Stimulated activated CD8-positive, alpha-beta memory T cell treated with anti-CD3 and anti-CD28 coated beads, Interleukin-12 subunit alpha, Interleukin-12 subunit beta, amount 100 ng/mL, for 1 hour (primary cell): ENCODE results near the gene OSM.
"Not testable (repeated sequence)": the region's sequence is repeated elsewhere in the genome, so short reads cannot be mapped to it uniquely, and the experiment has no call there.

Experiments used
- DNase-seq: peaks from one replicate; pipeline ENCODE4 v3.0.0-alpha.2; 2020; ENCODE audit warnings: low read depth

Gene OSM

DNA sequence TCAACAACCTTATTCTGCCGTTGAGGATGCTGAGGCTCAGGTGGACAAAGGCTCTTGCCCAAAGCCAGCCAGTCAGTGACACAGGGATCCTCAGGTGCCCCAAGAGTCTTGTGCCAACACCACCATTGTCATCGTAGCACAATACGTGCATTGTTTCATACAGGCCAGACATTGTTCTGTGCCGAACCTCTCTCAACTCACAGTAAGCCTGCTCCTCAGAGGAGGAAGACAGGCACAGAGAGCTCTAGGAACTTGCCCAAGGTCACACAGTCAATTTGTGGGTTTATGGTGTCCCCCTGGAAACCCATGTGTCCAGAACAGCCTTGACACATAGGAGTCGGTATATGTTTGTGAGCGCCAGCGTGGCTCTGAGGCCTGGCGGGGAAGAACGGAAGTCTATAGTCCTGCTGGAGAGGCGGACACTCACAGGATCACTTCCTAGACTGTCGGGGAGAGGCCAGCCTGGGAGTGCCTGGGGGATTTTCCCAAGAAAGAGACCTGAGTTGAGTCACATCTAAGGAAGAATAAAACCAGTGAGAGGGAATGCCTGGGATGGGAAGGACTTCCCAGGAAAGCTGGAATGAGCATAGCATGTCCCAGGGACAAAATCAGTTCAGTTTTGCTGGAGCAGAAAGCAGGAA is 40.3 kb downstream of the OSM start:
- DNase-seq = no peak

DNA sequence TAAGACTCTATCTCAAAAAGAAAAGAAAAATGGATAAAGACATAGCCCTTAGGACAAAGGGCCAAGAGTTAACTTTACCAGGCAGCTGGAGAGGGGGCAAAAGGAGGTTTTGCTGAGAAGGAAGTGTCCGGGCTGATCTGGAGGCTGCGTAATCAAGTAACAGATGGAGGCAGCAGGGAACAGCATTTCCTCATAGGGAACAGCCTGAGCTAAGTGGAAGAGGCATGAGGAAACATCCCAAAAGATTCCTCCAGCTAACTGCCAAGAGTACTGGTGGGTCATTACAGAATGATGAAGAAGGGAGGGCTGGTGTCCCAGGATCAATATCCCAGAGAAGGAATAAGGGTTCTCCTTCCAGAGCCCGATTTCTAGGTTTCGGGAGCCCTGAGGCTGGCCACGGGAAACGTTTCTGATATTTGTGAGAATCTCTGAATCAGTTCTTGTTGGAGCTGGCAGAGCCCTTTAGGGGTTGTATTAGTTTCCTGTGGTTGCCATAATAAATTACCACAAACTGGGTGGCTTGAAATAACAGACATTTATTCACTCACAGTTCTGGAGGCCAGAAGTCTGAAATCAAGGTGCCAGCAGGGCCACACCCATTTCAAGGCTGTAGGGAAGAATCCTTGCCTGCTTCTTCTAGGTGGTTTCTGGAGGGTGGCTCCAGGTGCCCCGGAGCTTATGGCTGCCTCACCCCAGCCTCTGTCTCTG is 41.3 kb downstream of the OSM start:
- DNase-seq = no peak

DNA sequence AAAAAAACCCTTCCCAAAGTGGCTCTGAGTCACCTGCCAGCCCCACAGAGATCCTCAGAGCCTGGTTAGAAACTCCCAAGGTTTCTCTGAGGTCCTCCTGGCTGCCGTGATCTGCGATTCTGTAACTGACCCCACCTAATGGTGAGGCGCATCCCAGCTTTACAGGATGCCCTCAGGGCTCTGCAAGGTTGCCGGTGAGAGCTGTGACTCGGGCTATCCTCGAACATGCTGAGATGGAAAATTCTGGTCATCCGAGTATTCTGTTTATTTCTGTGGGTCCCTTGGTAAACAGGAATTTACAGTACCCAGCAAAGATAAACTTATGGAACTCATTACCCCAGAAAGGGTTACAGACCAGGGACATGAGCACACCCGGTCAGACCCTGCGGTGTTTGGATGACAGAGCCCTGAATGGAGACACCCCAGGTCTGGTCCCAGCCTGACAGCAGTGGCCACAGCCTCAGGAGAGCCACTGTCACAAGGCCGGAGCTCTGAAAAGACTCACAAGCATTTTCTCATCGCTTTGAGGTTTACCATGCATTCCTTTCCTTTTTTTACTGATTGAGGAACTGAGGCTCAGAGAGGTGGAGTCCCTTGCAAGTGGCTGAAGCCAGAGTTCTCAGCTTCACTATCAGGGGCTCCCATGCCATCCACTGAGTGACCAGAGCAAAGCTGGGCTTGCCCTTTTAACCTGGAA is 42.3 kb downstream of the OSM start:
- DNase-seq = no peak

DNA sequence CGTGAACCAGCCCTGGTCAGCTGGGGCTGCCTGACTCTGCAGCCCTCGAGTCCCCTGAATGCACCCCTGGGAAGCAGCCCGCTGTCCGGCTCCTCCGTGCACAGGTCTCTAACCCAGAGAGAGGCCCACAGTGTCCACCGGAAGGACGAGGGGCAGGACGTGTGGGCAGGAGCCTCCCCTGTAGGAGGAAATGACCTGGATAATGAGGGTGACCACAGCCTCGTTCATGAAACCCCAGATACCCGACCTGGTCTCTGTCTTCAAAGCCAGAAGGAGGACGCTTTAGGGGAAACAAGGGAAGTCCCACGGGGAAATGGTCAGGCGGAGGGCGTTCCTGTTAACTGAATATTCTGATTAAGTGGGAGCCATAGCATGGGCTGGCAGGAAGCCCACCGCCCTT is 43.3 kb downstream of the OSM start:
- DNase-seq = no peak

DNA sequence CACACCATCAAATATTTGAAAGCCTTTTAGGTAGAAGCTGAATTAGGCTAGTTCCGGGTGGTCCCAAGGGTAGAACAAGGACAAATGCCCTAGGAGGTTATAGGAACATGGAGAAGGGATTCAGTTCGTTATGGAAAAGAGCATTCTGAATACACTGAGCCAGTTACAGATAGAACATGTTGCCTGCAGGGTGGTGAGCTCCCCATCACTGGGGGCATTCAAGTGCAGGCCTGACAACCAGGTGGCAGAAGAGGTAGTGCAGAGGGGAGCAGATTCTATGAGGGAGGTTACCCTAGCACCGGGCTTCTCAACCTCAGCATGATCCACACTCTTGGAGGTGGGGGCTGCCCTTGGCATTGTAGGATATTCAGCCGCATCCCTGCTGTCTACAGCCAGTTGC is 44.3 kb downstream of the OSM start:
- DNase-seq = no peak

DNA sequence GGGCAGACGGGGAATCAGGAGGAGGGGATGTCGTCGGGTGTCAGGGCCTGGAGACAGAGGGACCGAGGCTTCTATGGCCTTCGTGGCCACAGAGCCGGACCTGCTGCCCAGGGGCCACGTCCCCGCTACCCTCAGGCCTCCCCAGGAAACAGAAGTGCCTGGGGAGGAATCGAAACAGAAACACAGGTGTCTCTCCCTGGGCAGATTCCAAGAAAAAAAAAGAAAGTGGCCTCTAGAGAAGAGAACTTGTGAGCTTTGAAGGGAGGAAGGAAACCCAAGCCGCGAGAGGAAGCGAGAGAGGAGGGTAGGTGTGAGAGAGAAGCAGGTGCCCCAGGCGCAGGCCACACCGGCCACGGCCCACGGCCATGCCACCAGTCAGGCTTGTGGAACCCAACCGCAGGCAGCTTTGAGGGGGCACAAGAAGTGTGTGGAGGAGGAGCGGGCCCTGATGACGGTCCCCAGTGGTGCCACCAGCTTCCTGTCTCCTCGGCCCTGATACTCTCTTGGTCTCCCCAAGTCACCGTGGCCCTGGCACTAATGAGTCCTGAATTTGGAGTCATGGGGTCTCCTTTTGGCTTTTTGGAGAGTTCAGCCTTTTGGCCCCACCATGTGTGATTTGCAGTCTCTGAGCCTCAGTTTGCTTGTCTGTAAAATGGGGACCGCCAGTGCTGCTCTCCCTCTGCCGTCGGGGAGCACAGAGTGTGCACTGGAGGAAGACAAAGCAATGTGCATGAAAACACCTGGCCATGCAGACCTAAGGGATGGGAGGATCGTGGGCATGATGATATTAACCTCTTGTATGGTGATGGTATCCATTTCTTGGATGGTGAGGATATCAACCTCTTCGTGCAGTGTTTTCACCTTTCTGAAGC is 45.3 kb downstream of the OSM start:
- peak; percentile 37 for DNase-seq

DNA sequence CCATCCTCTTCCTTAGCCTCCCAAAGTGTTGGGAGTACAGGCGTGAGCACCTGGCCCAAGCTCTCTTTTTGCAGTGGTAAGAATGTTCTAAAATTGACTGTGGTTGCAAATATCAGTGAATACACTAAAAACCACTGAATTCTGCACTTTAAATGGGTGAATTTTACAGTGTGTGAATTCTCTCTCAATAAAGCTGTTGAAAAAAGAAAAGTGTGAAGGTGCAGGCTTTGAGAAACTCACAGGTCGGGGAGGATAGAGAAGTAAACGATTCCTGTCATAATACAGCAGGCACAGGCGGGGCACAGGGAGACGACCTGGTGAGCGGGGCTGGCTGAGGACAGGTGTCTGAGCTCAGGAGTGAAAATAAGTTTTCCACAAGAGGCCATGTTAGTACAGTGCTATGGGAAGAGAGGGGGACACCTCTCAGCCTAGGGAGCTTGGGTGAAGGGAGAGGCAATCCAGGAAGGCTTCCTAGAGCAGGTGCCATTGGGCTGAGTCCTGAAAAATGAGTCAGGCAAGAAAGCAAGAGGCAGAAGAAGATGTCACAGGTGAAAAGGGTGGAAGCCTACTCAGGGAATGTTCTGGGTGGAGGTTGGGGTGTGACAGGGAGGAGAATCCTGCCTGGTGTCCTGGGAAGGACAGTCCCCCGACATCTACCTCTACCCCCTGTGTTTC is 46.2 kb downstream of the OSM start:
- no peak for DNase-seq

DNA sequence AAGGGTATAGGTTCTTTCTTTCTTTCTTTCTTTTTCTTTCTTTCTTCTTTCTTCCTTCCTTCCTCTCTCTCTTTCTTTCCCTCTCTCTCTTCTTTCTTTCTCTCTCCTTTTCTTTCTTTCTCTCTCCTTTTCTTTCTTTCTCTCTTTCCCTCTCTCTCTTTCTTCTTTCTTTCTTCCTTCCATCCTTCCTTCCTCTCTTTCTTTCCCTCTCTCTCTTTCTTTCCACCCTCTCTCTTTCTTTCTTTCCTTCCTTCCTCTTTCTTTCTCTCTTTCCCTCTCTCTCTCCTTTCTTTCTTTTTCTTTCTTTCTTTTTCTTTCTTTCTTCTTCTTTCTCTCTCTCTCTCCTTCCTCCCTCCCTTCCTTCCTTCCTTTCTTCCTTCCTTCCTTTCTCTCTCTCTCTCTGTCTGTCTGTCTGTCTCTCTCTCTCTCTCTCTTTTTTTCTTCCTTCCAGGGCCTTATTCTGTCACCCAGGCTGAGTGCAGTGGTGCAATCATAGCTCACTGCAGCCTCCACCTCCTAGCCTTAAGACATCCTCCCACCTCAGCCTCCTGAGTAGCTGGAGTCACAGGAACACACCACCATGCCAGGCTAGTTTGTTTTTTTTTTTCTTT is 46.9 kb downstream of the OSM start:
- no peak for DNase-seq

DNA sequence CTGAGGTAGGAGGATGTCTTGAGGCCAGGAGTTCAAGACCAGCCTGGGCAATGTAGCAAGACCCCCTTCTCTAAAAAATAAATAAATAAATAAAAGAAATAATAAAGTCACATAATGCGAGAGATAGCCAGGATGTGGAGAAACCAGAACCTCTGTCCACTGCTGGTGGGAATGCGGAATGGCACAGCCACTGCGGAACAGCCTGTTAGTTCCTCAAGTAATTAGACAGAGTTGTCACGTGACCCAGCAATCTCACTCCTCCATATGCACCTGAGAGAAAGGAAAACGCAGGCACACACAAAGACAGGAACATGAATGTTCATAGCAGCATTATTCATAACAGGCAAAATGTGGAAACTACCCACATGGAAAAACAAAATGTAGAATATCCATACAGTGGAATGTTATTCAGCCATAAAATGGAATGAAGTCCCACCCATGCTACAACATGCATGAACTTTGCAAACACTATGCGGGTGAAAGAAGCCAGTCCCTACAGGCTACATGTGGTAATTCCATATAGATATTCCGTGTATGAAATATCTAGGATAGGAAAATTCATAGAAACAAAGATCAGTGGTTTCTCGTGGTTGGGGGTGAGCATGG is 47.5 kb downstream of the OSM start:
- DNase-seq = no peak

DNA sequence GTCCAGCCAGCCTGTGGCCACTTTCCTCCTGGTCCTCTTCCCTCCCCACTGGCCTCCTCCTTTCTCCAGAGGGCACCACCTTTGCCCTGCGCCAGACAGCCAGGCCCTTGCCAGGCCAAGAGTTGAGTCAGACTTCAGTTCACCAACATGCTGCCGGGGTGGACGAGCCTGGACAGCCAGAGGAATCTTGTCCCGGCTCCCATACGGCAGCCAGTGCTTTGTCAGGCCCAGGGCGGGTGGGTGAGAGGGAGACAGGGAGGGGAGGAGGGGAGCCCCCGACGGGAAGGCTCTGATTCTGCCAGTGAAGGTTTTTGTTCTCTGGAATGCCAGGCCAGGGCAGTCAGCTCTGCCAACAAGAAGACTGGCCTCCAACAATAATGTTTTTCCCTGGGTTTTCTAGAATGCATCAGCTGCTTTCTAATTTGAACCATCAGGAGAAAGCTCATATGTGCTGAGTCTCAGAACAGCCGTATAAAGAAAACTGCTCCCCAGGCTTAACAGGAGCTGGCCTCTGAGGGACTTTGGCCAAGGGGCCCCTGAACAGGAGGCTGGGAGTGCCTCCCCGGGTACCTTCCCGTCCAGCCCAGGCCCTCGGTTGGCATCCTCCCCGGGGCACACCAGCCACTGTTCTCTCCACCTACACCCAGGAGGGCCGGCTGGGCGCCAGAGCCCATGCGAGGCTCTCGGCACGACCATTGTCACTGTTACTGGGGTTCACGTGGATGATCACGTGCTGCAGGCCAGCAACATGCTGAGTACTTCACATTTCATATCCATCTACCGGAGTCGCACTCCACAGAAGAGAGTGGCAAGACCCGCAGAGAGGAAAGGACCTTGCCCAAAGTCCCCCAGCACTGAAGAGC is 48.7 kb downstream of the OSM start:
- no peak for DNase-seq

DNA sequence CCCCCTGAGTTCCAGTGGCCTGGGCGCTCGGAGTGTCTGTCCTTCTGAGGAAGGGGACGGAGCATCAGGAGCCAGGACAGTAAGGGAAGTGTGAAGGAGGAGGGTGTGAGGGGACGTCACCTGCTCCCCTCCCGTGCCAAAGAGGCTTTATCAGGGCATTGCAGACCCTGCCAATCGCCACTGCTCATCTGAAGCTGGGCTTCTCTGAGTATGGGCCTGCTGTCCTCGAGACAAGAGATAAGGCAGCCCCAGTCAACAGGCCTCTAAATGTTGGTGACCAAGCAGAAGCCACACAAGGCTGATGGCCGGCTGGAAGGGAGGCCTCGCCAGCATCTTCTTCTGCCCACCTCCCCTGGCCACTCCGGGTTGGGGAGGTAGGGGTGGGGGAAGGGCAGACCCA is 49.9 kb downstream of the OSM start:
- DNase-seq = no peak

DNA sequence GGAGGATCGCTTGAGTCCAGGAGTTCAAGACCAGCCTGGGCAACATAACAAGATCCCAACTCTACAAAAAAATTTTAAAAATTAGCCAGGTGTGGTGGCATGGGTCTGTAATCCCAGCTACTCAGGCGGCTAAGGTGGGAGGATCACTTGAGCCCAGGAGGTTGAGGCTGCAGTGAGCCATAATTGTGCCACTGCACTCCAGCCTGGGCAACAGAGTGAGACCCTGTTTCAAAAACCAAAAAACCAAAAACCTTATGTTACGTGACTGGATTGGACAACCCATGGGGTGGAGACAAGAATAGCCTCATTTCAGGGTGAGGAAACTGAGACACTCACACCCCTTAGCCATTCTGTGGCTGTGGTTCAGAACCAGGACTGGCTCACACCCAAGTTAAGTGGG is 50.4 kb downstream of the OSM start:
- not testable (repeated sequence) for DNase-seq

DNA sequence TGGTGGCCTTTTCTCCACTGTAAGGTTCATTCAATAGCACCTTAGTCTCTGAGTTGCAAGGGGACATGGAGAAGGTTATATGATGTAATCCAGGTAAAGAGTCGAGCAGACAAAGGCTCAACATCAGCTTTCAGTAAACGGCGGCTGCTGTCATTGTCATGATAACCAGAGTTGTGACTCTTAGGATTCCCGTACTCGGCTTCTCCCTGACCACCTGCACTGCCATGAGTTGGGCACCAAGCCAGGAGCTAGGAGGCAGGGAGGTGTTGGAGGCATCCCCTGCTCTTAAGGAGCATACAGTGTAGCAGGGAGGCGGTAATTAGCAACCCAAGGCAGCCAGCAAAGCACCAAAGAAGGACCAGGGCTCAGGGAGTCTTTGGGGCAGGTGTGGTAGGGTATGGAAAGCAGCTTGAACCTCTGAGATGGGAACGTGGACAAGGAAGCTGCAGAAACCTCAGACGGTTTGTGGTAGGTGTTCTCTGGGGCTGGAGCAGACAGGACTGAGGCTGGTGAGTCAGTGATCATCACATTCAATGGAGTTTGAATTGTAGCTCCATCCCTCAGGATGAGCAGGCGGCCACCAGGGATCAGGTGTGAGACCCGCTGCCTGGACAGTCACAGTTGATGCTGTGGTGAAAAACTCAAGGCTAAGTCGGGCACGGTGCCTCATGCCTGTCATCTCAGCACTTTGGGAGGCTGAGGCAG is 51.8 kb downstream of the OSM start:
- no peak for DNase-seq

DNA sequence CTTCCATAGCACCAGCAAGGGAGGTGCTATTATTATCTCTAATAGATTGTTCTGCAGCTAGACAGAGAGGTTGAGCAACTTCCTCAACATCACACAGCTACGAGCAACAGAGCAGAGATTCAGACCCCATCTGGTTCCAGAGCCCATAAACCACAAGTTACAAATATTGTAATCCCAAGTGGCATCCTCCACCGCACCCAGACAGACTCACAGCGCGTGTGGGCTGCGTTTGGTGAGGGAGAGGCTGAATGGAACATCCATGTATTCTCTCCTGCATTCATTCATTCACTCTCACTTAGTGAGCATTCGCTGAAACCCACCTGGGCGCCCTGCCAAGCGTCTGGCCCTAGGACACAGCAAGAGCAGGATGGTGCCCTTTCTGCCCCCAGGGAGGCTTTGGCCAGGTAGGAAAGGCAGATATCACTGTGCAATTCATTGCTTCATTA is 53.6 kb downstream of the OSM start:
- DNase-seq = no peak
